ENCODE results near the gene SATL1.
"Not testable (repeated sequence)": the region's sequence is repeated elsewhere in the genome, so short reads cannot be mapped to it uniquely, and the experiment has no call there.

Gene SATL1

DNA sequence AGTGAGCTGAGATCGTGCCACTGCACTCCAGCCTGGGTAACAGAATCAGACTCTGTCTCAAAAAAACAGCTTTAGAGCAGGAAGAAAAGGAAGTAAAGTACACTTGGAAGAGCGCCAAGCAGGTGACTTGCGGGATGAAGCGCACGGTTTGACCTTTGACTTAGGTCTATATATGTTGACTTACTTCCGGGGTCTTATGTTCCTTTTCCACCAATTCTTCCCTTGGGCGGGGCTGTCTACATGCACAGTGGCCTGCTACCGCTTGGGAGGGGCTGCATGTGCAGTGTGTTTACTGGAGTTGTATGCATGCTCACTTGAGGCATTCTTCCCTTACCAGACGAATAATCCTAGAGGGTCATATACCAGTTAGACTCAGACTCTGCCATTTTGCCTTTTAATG, 131.3 kb downstream of the SATL1 start:
- no peak overlapping the region for H3K27ac ChIP-seq
- no peak for DNase-seq (ENCODE audit: low read depth, low spot score)

DNA sequence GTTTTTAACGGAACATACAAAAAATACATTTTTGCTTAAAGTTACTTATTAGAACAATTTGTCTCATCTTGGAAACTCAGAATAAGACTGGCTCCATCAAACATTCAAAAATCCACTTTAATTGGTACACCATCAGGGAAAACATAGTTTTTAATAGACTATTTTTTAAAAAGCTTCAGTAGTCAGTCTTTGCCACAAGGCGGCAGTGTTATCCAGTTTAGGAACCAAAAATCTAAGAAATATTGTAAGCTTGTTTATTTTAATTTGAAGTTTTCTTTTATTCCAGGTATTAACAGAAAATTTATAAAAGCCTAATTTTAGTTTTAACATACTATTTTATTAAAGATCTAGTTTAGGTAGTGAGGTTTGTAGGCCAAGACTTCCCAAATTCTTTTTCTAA, 132.2 kb downstream of the SATL1 start:
- no peak for DNase-seq (ENCODE audit: low read depth, low spot score)
- H3K27ac ChIP-seq: no peak overlapping the region

DNA sequence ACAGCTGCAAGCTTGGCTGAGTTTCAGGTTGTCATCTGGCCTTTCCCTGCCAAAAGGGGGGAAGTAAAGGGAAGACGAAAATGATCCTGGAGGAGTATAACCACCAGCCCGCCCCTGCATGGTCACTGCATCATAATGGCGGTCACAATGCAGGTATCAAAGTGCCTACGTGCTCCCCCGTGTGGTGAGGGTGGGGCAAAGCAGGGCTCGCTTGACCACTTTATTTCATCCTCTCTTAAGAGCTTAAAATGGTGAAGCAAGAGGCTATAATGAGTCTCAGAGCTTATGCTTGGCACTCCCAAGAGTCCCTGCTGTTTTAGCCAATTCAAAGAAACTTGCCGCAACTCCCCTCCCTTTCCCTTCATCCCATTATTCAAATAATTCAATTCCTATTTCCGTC, 134.3 kb downstream of the SATL1 start:
- DNase-seq (ENCODE audit: low read depth, low spot score): no peak
- H3K27ac ChIP-seq: no peak overlapping the region

DNA sequence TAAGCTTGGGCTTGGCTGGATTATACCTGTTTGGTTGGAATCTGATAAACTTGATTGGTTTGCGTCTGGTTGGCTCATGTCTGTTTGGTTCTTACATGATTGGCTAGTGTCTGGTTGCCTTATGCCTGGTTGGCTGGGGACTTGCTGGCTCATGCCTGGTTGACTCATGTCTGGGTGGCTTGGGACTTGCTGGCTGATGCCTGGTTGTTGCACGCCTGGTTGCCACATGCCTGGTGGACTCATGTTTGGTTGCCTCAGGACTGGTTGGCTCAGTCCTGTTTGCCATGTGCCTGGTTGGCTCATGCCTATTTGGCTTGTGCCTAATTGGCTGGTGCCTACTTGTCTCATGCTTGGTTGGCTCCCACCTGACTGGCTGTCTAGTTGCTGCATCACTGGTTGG, 135.4 kb downstream of the SATL1 start:
- peak; percentile 60 for DNase-seq (ENCODE audit: low read depth, low spot score)
- H3K27ac ChIP-seq: peak overlapping the region; percentile 30

DNA sequence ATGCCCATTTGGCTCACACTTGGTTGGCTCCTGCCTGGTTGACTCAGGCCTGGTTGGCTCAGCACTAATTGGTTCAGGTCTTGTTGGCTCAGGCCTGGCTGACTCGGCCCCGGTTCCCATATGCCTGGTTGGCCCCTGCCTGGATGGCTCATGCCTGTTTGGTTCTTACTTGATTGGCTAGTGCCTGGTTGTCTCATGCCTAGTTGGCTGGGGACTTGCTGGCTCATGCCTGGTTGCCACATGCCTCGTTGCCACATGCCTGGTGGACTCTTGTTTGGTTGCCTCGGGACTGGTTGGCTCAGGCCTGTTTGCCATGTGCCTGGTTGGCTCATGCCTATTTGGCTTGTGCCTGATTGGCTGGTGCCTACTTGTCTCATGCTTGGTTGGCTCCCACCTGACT, 136.2 kb downstream of the SATL1 start:
- H3K27ac ChIP-seq: peak overlapping the region; percentile 30
- DNase-seq (ENCODE audit: low read depth, low spot score): peak; percentile 70

DNA sequence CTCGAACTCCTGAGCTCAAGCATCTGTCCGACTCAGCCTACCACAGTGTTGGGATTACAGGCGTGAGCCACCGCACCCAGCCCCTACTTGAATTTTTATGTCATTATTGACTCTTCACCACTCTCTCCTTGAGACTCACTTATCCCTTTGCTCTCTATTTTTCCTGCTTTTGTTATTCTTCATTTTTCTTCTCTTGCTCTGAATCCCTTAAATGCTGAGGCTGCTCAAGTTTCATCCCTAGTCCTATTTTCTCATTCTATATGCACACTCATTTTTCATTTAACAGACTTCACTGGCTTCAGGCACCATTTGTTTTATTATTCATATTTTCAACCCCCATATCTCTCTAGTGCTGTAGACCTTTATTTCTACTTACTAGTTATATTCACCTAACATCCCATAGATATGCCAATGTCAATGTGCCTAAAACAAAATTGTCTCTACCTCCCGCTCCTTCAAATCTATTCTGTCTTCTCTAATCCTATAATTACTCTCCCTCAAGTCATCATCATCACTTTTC, 154.2 kb downstream of the SATL1 start:
- no peak overlapping the region for H3K27ac ChIP-seq
- no peak for DNase-seq (ENCODE audit: low read depth, low spot score)

DNA sequence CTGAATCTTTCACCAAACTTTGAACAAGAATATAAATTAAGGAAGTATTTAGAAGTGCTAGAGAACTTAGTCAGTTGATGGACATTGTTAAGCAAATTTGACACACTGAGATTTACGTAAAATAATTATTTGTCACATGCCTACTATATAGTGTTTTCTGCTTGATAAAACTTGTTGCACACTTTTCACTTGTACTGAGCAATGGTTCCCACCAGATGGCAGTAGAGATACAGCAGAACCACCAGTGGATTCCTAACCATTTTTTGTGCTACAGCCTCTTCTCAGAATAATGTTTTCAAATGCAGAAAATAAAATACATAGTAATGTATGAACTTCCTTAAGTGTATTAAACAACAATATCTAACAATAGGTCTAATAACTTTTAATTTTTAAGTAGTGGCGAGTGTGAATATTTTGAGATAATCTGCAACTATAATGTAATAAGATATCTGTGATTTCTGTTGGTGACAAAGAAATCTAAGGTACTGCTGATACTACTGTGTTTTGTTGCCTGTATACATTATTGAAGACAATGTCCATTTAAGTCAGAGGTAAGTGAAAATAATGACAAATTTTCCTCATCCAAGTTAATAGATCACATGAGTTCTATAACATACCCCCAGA, 158.7 kb downstream of the SATL1 start:
- H3K27ac ChIP-seq: no peak overlapping the region
- DNase-seq (ENCODE audit: low read depth, low spot score): no peak

DNA sequence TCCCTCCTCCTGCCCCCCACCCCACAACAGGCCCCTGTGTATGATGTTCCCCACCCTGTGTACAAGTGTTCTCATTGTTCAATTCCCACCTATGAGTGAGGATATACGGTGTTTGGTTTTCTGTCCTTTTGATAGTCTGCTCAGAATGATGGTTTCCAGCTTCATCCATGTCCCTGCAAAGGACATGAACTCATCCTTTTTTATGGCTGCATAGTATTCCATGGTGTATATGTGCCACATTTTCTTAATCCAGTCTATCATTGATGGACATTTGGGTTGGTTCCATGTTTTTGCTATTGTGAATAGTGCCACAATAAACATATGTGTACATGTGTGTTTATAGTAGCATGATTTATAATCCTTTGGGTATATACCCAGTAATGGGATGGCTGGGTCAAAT, 166.3 kb downstream of the SATL1 start:
- not testable (repeated sequence) for H3K27ac ChIP-seq; DNase-seq (ENCODE audit: low read depth, low spot score)

DNA sequence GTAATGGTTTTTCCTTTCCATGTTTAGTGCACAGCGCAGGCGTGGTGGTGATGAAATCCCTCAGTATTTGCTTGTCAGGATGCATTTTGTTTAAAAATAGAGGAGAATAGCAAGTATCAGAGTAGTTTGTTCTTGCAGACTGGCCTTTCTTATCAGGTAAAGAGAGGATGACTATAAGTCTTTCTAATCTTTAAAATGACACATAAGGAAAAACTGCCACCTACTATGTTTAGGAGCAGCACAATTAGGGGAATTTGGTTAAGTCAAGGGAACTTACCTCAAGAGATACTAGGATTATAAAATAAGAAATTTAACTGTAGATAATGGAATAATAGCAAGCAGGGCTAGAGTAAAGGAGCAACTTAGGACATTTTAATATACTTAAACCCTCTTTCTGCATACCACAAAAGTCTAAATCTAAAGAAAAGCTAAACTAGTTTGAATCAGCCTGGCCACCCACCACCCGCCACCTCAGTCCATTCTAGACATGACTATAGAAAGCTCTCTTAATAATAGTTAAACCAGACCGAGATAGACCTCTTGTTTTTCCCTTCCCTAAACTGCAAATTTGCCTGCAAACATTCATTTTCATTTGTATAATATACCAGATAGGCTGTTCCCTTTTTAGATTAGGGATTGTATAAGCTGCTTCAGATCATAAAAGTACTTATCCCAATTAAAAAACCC, 177.9 kb downstream of the SATL1 start:
- H3K27ac ChIP-seq: no peak overlapping the region
- DNase-seq (ENCODE audit: low read depth, low spot score): no peak

DNA sequence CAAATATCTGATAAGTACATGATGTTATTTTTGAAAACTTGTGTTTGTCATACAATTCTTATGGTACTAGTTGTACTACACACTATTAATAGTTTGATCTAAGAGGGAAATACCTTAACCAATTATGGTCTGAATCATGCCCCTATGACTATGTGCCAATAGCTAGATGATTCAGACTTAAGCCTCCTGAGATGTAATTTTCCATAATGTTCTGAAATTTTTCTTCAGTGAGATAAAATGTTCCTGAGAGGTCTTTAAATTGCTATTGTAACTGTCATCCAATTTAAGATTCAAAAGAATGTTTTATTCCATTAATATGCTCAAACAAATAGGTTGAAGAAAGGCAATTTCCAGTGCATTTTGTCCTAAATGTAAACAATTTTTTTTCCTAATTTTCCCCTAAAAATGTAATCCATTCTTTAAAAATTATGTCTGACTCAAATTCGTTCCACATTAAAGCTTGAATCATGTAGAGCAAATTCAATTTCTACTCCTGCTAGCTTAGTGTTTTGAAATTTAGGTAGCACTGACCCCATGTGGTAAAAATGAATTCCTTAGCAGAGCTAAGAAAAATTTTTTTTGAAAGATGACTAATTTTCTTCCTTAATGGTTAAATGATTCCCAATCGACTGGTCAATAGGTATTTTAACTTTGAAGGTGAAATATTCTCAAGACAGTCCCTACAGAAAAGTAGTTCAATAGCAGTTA, 190.8 kb downstream of the SATL1 start:
- peak; percentile 8 for DNase-seq (ENCODE audit: low read depth, low spot score)
- H3K27ac ChIP-seq: peak overlapping the region; percentile 71

DNA sequence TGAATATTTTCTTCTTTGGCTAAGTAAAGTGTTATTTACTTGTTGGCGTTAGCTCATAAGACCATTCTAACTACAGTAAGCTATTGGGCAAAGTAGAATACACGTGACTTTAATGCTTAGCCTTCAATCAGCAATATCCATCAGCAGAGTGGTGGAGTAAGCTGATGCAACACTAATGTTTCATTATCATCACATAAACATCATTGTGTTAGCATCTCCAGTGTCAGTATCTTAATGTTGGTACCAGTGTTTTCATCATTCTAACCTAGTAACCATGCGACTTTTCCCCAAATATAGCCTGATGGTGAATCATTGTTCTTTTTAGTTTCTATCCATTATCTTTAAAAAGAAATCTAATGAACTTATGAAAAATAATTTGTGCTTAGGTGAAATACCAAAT, 191.4 kb downstream of the SATL1 start:
- H3K27ac ChIP-seq: peak overlapping the region; percentile 71
- no peak for DNase-seq (ENCODE audit: low read depth, low spot score)

DNA sequence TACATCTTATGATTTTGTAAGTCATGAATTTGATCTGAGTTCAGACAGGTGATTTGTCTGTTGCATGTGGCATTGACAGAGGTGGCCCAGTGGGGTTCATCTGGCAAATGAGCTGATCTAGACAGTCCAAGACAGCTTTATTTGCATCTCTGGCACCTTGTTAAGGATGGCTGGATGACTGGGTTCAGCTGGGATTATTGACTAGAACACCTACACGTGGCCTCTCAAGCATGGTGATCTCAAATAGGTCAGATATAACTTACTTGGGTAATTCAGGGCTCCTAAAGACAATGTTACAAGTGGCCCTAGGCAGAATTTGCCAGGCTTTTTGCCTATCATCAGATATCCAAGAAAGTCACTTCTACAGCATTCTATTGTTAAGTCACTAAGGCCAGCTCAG, 192.0 kb downstream of the SATL1 start:
- no peak for DNase-seq (ENCODE audit: low read depth, low spot score)
- H3K27ac ChIP-seq: peak overlapping the region; percentile 71
